K562 (cell line): Measurements from ENCODE around the gene UBR7. TPM values are rescaled to one million over a fixed set of nuclear protein-coding genes. Genes with fewer than 3 reads are reported as not detected.
A peak's percentile ranks its signal among the peaks of the same experiment; 100 is the strongest.
"Not testable (repeated sequence)": the region's sequence is repeated elsewhere in the genome, so short reads cannot be mapped to it uniquely, and the experiment has no call there.

Experiments used
- ATAC-seq: fragments of 200-7000 bp; cut with Tn5 transposase; 3 replicates; pipeline ENCODE4 v1.9.1; 2020; ENCODE audit warnings: moderate library complexity
- BruUV-seq: library from RNA; stranded (reverse); fragments of 400-500 nt; replicated peaks from 2 replicates; lab custom pipeline; 2021; lab: Mats Ljungman, UMichigan
- CTCF ChIA-PET: fragments of 300-600 bp; formaldehyde crosslinking; extraction: SDS; loops from one replicate; lab custom pipeline; 2021; ENCODE audit warnings: low intra/inter-chr PET ratio; lab: Yijun Ruan, JAX
- POLR2A ChIA-PET: fragments of 300-600, 350-650 bp; sonication (Branson Sonifier 250); formaldehyde crosslinking; extraction: SDS; loops from one replicate; lab custom pipeline; 2021; ENCODE audit warnings: antibody characterized with exemption, inconsistent platforms; lab: Yijun Ruan, JAX
- DNase-seq, 4 experiments: peaks; one replicate each; pipeline versions ENCODE4 v3.0.0 to v3.0.0-alpha.2; 2011 to 2018; ENCODE audit warnings: low spot score in 3 of 4, mixed read lengths in 3 of 4; ENCODE audit errors: extremely low read depth in 1 of 4
- FAIRE-seq: peaks from 2 replicates; lab custom pipeline; 2011; peaks lifted over from hg19 to GRCh38; lab: Jason Lieb, UNC
- H2AFZ ChIP-seq: 2 replicates; pipeline ENCODE4 v1.6.0; 2011; ENCODE audit warnings: low read depth, low read length, control low read depth, inconsistent platforms
- H3K27ac ChIP-seq: fragments of 200-600 bp; 3 replicates; pipeline ENCODE4 v1.8.0; 2011; ENCODE audit warnings: low read depth, mild to moderate bottlenecking, control low read depth, inconsistent platforms, low read length, moderate library complexity, mixed read lengths; ENCODE audit errors: extremely low read depth
- H3K27me3 ChIP-seq, 2 experiments: fragments of 300-600 bp in 1 of 2; 2 replicates in 1 of 2; 3 replicates in 1 of 2; pipeline versions ENCODE4 v1.6.0 to v1.8.0; 2011; ENCODE audit warnings: inconsistent platforms in 2 of 2, low read length in 2 of 2, mild to moderate bottlenecking in 1 of 2, mixed read lengths in 1 of 2, moderate library complexity in 1 of 2; ENCODE audit not compliant: control insufficient read depth in 2 of 2, insufficient read depth in 2 of 2
- H3K36me3 ChIP-seq: fragments of 300-600 bp; 3 replicates; pipeline ENCODE4 v1.8.0; 2011; ENCODE audit warnings: mild to moderate bottlenecking, low read length, inconsistent platforms; ENCODE audit not compliant: control insufficient read depth, insufficient read depth
- H3K4me1 ChIP-seq, 2 experiments: fragments of 200-600 bp in 1 of 2; replicated peaks in 1 of 2; 2 replicates in 1 of 2; 3 replicates in 1 of 2; pipeline versions ENCODE4 v1.5.1 to v1.8.0; 2011; ENCODE audit warnings: inconsistent platforms in 2 of 2, low read length in 2 of 2, mild to moderate bottlenecking in 1 of 2, mixed read lengths in 1 of 2, moderate library complexity in 1 of 2; ENCODE audit not compliant: control insufficient read depth in 2 of 2, insufficient read depth in 2 of 2
- H3K4me2 ChIP-seq: 2 replicates; pipeline ENCODE4 v1.6.1; 2011; ENCODE audit warnings: low read length, control low read depth, inconsistent platforms, mixed read lengths; ENCODE audit not compliant: insufficient read depth
- H3K4me3 ChIP-seq: fragments of 200-600 bp; sonication (generic), shearing (Covaris generic); 2 replicates; pipeline ENCODE4 v1.5.1; 2016; ENCODE audit warnings: control low read depth, inconsistent platforms
- H3K79me2 ChIP-seq: fragments of 200-600 bp; 3 replicates; pipeline ENCODE4 v1.8.0; 2011; ENCODE audit warnings: low read length, inconsistent platforms; ENCODE audit not compliant: control insufficient read depth, insufficient read depth
- H3K9ac ChIP-seq, 2 experiments: 2 replicates each; pipeline versions ENCODE4 v1.6.0 to v1.6.1; 2011; ENCODE audit warnings: low read depth in 2 of 2, low read length in 2 of 2, control low read depth in 1 of 2, inconsistent platforms in 1 of 2, mild to moderate bottlenecking in 1 of 2, mixed read lengths in 1 of 2; ENCODE audit not compliant: insufficient read depth in 1 of 2
- H3K9me1 ChIP-seq: one replicate; pipeline ENCODE4 v1.6.0; 2011; ENCODE audit warnings: inconsistent platforms, mild to moderate bottlenecking, low read length, moderate library complexity; ENCODE audit not compliant: control insufficient read depth, insufficient read depth
- H3K9me3 ChIP-seq: replicated peaks from 2 replicates; pipeline ENCODE4 v1.5.1; 2011; ENCODE audit warnings: low read depth, low read length, inconsistent platforms; ENCODE audit not compliant: control insufficient read depth, insufficient read depth
- H4K20me1 ChIP-seq: replicated peaks from 2 replicates; pipeline ENCODE4 v1.6.1; 2011; ENCODE audit warnings: low read length, inconsistent platforms, mixed read lengths; ENCODE audit not compliant: control insufficient read depth, insufficient read depth
- IRF9 ChIP-seq: fragments of 450-650 bp; IDR thresholded peaks from 2 replicates; pipeline ENCODE4 v1.6.1; 2016; ENCODE audit warnings: missing biosample characterization, missing genetic modification characterization
- JUN ChIP-seq, 2 experiments: sonication (generic) in 1 of 2; formaldehyde crosslinking in 1 of 2; IDR thresholded peaks; 2 replicates each; pipeline versions ENCODE4 v1.6.1 to v1.8.0; 2012 to 2022; ENCODE audit warnings: borderline replicate concordance in 2 of 2, mild to moderate bottlenecking in 2 of 2, improper control_type of control experiment in 1 of 2, low read depth in 1 of 2, low read length in 1 of 2, missing genetic modification reagents in 1 of 2
- MEIS2 ChIP-seq: fragments of 450-650 bp; IDR thresholded peaks from 2 replicates; pipeline ENCODE4 v1.6.1; 2014; ENCODE audit warnings: mild to moderate bottlenecking; ENCODE audit not compliant: partially characterized antibody
- NBN ChIP-seq: fragments of 450-650 bp; IDR thresholded peaks from 2 replicates; pipeline ENCODE4 v1.6.1; 2016; ENCODE audit warnings: low read depth, mild to moderate bottlenecking
- POLR2G ChIP-seq: fragments of 200-400 bp; formaldehyde crosslinking; IDR thresholded peaks from 2 replicates; pipeline ENCODE4 v1.6.1; 2017; ENCODE audit warnings: low read depth, mild to moderate bottlenecking, antibody characterized with exemption, low read length, moderate library complexity
- PTTG1 ChIP-seq: fragments of 450-650 bp; IDR thresholded peaks from 2 replicates; pipeline ENCODE4 v1.6.1; 2016; ENCODE audit warnings: low read depth, mild to moderate bottlenecking, missing genetic modification characterization, missing compliant biosample characterization
- SRSF3 ChIP-seq: fragments of 200-400 bp; formaldehyde crosslinking; IDR thresholded peaks from 2 replicates; pipeline ENCODE4 v1.6.1; 2016; ENCODE audit warnings: mild to moderate bottlenecking, low read length, moderate library complexity; ENCODE audit not compliant: insufficient read depth
- TGIF2 ChIP-seq: sonication (generic); formaldehyde crosslinking; IDR thresholded peaks from 2 replicates; pipeline ENCODE4 v1.8.1; 2022; ENCODE audit warnings: mild to moderate bottlenecking, missing genetic modification reagents, moderate library complexity
- TSC22D4 ChIP-seq: fragments of 450-650 bp; IDR thresholded peaks from 2 replicates; pipeline ENCODE4 v1.6.1; 2016; ENCODE audit warnings: missing genetic modification characterization, missing biosample characterization, control low read depth
- ZNF146 ChIP-seq: IDR thresholded peaks from one replicate; pipeline ENCODE4 v1.6.1; 2018; ENCODE audit warnings: missing compliant biosample characterization; ENCODE audit not compliant: unreplicated experiment
- ZNF561 ChIP-seq: fragments of 450-650 bp; formaldehyde crosslinking; conservative IDR thresholded peaks from 2 replicates; pipeline ENCODE4 v1.4.0; 2020; ENCODE audit warnings: mild to moderate bottlenecking, moderate library complexity
- WGBS: fragments of 100-300 bp; shearing (Covaris generic); methylation state at CpG from one replicate; pipeline ENCODE4 v1.1.6; 2016; ENCODE audit warnings: low coverage, mixed read lengths; ENCODE audit not compliant: insufficient coverage; ENCODE audit errors: missing lambda C conversion rate; 5-methylcytosine and 5-hydroxymethylcytosine counted together
- in situ Hi-C: fragments of 300-500 bp; cut with MboI; formaldehyde crosslinking; loops from 4 replicates; pipeline ENCODE4 v1.15.0; 2018; ENCODE audit warnings: inconsistent platforms, mixed read lengths
- intact Hi-C: fragments of 100-400 bp; cut with micrococcal nuclease; formaldehyde crosslinking; loops from 2 replicates; pipeline ENCODE4 v1.14.2; 2022
- polyA plus RNA-seq, 8 experiments: library from polyadenylated mRNA; depleted of rRNA in 4 of 8; stranded (reverse) in 5 of 8; unstranded in 3 of 8; fragments of >200 nt; fragmentation: Nextera tagmentation in 2 of 8; fragmentation: Illumina TruSeq in 1 of 8; extraction: Ambion mirVana in 2 of 8; extraction: Trizol in 1 of 8; gene quantifications; 2 replicates each; pipeline versions ENCODE4 v1.2.1 to v1.2.3, GENCODE V29; 2011 to 2014; ENCODE audit warnings: inconsistent platforms in 1 of 8, missing spikeins in 1 of 8
- total RNA-seq, 7 experiments: library from RNA; depleted of rRNA in 6 of 7; stranded (reverse); fragments of >200 nt in 6 of 7; fragmentation: Illumina TruSeq in 2 of 7; extraction: Trizol in 2 of 7; gene quantifications; 2 replicates each; pipeline versions ENCODE4 v1.2.1 to v1.2.3, GENCODE V29; 2011 to 2021; ENCODE audit warnings: low replicate concordance in 1 of 7

UBR7 gene
- total and polyA plus RNA-seq, 9 of the 15 experiments (the other 6 are each of a cell fraction or from before 2014, with no cell fraction given): 12.5 to 63.0 (median 34.4) TPM

GRCh38 chr14:93233078-93233477 lies 26.0 kb downstream of the UBR7 start:
- H3K4me1 ChIP-seq, POLR2A ChIA-PET, H3K27ac ChIP-seq, H3K9me1 ChIP-seq, FAIRE-seq, H3K79me2 ChIP-seq, DNase-seq, H3K27me3 ChIP-seq, ATAC-seq, H3K4me2 ChIP-seq, H3K36me3 ChIP-seq, in situ Hi-C loops, H3K9me3 ChIP-seq, H3K4me3 ChIP-seq, H3K9ac ChIP-seq, H4K20me1 ChIP-seq, H2AFZ ChIP-seq, BruUV-seq: not testable (repeated sequence)
- intact Hi-C loops: loop anchor here (5.0 to 10.0 kb wide), 2 partner anchors 242 to 384 kb away; no protein-coding TSS in a partner anchor
- peak; percentile 44 for TF ChIP-seq ZNF146 (CRISPR knock-in tag)
- CTCF ChIA-PET: interaction anchor here (0.7 to 1.6 kb wide), 4 partner anchors 74 to 386 kb away, joined by 3 to 7 read pairs (median 4); no protein-coding TSS in a partner anchor
- WGBS: 17% methylated on average over 5 of the region's 5 CpGs

GRCh38 chr14:93234798-93235197 lies 27.7 kb downstream of the UBR7 start:
- ATAC-seq: peak; percentile 61
- intact Hi-C loops (loop anchor here (1.0 to 10.0 kb wide), 3 partner anchors 240 to 383 kb away; no protein-coding TSS in a partner anchor), in situ Hi-C loops (no loop called here)
- Histone ChIP-seq H3K9me1 (no peaks in the 10 kb centered on the region), H4K20me1 (no peaks in the 10 kb centered on the region), H3K4me3 (no peak overlapping the region), H3K36me3 (no peaks in the 10 kb centered on the region), H3K4me2 (no peak overlapping the region), H3K9me3 (no peaks in the 10 kb centered on the region), H3K27ac (no peak overlapping the region), H3K4me1 (peaks cover 0 to 4% of the 10 kb centered on the region in 2 experiments; a peak in 1 of 5 replicates), H3K79me2 (no peaks in the 10 kb centered on the region), H3K27me3 (0 out of 5 replicates have a peak, but pooled peaks cover 0 to 4% of the 10 kb centered on the region in 2 experiments), H2AFZ (no peak overlapping the region), H3K9ac (no peak overlapping the region)
- BruUV-seq: no TSS peak
- CTCF ChIA-PET: interaction anchor here (1.5 kb wide), 1 partner anchor 72 kb away, joined by 3 read pairs; no protein-coding TSS in a partner anchor
- FAIRE-seq: no peak
- DNase-seq: no peak
- WGBS: 16% methylated on average over 7 of the region's 10 CpGs
- POLR2A ChIA-PET: no interaction called here
- TF ChIP-seq PTTG1 (no peak), TGIF2 (CRISPR knock-in tag) (no peak), ZNF561 (CRISPR knock-in tag) (no peak), POLR2G (no peak), JUN (IDR thresholded peaks at IDR 0.05; ENCODE audit: borderline replicate concordance, low read depth, low read length) (no peak), JUN (CRISPR knock-in tag; IDR thresholded peaks at IDR 0.05; ENCODE audit: borderline replicate concordance) (no peak), IRF9 (tag) (no peak), TSC22D4 (no peak), NBN (no peak), SRSF3 (no peak), MEIS2 (no peak)
